NCI-H2171 treated with DMSO at 0.1 percent for 48 hours (cell line): Measurements from ENCODE around the gene C11orf21.
A peak's percentile ranks its signal among the peaks of the same experiment; 100 is the strongest.

Experiments
- DNase-seq: peaks from one replicate; lab custom pipeline; 2025; lab: John Stamatoyannopoulos, UW

The C11orf21 gene

DNA sequence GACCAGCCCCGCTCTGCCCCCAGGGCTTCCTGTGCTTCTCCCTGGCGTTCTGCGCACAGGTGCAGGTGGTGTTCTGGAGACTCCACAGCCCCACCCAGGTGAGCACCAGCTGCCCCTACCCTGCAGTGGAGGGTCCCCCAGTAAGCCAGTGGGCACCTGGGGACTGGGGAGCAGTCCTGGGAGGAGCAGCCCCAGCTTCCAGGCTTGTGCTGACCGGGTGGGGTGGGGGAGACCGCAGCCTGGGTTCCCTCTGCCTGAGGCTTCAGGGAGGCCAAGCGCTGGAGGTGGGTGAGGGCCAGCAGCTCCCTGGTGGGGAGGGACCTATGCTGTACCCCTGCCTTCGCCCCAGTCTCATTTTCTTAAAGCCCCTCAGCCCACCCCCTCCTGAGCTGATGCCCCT lies 7.0 kb upstream of the C11orf21 start:
- no peak for DNase-seq

DNA sequence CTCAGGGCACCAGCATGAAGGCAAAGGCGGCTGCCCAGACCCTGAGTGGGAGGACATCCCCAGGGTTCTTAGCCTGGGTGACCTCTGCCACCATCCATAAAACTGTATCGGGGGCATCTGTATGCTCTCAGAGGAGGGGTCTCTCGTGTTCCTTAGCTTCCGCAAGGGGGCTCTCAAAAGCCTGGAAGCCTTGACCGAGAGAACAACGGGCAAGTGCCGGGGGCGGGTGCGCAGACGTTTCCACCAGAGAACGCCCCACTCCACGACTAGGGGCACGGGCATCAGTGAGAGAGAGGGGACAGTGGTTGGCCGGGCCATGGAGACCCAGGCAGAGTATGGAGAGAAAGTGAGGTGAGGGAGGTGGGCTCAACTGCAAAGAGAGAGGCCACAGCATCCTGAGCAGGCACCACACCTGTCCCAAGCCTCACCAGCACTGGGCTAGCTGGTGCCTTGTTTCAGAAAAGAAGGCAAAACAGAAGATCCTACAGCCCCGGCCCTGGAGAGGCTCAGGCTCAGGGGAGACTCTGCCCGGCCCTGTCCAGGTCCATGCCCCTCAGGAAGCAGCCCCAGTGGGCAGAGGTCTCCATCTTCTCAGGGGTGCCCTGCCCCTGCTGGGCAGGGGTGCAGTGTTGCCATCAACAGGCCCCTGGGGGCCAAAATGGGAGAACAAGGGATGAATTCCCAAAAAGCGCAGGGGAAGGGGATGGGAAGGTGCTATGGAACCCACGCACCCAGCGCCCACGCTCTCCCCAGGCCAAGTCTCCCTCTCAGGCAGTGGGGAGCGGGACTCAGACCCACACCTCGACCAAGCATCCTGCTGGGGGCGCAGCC lies 6.0 kb upstream of the C11orf21 start:
- DNase-seq: no peak

DNA sequence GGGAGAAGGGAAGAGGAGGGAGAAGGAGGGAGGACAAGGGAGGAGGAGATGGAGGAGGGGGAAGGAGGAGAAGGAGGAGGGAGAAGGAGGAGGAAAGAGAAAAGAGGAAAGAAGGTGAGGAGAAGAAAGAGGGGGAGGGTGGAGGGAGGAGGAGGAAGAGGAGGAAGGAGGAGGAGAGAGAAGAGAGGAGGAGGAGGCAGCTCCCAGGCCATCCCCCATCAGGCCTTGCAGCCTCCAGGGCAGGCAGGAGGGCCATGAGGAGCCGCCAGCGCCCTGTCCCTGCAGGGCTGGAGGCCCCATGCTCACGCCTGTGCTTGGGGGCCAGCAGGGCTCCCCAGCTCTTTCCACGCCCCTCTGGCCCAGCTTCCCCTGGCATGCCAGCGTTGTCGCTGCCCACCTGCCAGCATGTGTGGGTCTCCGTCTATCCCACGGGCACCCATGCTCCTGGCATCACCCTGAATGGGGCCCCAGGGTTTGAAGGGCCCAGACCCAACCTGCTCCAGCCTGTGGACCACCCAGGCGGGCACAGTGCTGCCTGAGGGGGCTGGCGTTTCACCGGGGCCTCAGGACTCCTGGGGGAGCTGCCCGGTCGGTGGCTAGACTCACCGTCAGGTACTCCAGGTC lies 5.3 kb upstream of the C11orf21 start:
- no peak for DNase-seq

DNA sequence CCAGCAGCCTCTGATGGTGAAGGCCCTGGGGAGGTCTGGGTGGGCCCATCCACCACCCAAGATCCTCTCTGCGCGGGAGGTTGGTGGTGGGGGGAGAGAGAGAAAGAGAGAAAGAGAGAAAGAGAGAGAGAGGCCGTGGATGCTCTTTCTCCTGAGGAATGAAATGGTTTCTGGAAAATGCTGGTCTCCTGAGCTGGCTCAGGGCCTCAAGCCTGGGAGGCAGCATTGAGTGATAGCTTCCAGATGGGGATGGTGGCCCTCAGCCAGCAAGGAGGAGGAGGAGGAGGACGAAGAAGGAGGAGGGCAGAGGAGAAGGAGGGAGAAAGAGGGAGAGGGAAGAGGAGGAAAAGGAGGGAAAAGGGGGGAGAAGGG lies 4.7 kb upstream of the C11orf21 start:
- DNase-seq: no peak

DNA sequence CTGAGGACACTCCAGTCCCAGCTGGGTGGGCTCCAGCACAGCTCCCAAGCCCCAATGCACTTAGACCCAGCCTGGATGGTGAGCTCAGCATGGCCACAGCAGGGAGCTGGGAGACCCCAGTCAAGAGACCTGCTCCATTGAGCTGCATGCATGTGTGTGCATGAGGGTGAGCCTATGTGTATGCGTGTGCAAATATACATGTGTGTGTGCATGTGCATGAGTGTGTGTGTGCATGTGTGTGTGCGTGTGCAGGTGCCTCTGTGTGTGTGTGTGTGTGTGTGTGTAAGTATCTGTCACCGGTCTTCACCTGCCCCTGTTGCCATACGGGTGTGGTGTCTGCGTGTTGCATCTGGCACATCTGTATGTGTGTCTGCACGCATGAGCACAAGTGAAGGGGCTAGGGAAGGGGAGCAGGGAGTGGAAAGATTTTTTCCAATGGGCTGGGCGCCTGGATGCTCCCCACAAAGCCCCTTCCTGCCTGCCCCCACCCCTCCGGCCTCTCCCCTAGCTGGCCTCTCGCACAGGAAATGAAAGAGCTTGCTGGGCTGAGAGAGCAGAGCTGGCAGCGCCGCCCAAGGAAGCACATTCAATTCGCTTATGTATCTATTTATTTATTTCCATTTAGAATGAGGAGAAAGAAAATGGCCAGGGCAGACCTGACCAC lies 4.2 kb upstream of the C11orf21 start:
- no peak for DNase-seq

DNA sequence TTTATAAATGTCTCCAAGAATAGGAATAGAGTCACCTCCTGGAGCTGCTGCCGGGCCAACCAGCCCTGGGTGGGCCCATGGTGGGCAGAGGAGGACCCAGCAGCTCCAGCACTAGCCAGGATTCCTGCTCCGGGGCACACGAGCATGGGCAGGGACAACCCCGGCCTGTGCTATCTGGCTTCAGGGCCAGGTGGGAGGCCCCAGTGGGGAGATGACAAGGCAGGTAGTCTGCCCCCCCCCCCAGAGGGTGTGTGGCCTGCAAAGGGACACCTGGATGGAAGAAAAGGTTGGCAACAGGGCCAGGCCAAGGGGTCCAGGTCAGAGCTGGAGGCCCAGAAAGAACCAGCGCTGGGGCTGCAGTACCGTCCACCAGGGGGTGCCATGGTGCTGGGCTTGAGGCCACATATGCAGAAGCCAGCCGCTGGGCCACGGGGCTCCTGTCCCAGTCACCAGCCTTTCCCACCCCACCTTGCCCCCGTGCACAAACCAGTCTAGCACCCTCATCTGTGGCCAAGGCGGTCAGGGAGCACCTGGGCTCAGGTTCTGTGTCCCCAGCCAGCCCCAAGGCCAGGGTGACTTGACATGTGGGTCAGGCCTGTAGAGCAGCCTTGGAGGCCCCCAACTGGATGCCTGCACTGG lies 3.5 kb upstream of the C11orf21 start:
- peak; percentile 0 for DNase-seq

DNA sequence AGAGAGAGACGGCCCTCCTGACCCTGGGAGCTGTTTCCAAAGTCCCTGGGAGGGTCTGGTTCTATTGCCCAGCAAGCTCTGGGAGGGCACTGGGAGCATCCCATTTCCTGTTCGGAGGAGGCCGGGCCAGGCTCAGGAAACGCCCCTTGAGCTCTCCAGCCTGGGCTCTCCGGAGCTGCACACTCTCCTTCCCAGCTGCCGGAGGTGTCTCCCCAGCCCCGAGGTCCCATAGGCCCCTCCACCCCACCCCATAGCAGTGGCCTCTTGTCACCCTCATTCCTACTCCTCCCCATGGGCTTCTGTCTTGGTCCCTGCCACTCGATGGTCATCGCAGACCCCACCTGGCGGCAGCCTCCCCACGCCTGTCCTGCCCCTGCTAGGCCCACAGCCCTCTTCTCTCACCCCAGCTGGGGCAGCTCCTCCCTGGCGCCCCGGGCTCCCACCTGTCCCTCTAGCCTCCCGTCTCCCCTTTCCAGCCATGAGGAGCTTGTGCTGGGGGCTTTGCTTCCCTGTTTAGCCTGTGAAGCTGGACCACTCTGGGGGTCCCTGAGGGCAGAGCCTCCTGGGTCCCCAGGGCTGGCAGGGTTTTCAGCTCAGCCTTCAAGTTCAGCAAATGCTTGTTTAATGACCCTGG lies 2.9 kb upstream of the C11orf21 start:
- no peak for DNase-seq

DNA sequence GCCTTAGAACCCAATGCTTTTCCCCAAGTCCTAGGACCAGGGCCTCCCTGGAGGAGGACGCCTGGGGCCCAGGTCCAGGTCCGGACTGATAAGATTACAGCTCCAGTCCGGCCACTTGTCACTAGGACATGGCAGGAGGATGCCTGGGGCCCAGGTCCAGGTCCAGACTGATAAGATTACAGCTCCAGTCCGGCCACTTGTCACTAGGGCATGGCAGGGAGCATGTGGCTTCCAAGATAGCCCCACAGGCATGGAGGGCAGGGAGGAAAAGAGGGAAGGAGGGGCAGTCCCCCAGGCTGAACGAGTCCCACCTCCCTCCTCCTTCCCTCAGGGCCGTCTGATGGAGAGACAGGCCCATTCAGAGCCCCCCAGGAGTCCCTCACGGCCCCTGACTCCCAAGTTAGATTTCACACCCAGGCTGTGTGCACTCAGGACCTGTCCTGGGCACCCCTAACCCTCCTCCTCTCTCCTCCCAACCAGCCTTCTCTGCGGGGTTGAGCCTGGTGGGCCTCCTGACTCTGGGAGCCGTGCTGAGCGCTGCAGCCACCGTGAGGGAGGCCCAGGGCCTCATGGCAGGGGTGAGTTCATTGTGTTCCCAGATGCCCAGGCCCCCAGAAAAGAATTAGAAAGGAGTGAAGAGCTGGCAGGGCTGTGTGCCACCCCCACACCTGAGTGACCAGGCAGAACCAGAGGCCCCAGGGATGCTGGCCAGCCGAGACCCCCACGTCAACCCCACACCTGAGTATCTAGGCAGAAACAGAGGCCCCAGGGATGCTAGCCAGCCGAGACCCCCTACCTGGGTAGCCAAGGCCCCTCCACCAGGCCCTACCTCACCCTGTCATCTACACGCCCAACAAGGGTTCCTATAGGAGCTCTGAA lies 2.1 kb upstream of the C11orf21 start:
- no peak for DNase-seq

DNA sequence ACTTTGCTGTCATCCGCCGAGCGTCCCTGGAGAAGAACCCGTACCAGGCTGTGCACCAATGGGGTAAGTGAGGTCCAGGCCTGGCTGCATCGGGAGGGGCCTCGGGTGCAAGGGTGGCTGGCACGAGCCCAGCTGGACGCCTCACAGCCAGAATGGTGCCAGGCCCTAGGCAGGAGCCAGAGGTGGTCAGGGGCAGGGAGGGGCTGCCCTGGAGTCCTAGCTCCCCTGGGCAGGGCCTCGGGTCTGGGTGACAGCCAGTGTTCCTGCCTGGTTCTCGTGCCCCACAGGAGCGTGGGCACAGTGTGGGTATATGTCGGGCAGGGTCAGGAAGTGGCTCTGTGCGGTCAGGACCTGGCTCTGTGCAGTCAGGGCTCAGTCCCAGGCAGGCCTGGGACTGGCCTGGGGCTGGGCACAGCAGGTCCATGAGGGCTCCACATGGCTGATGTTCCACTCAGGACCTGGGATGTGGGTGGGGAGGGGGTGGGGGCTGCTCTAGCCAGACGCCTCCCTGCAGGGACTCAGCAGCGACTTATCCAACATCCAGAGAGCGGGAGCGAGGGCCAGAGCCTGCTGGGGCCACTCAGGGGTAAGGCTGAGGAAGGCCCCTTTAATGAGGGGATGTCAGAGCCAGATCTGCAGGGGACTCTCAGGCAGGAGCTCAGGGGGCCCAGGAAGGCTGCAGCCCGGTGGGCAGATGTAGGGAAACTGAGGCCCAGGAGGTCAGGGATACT lies 1.3 kb upstream of the C11orf21 start:
- no peak for DNase-seq

DNA sequence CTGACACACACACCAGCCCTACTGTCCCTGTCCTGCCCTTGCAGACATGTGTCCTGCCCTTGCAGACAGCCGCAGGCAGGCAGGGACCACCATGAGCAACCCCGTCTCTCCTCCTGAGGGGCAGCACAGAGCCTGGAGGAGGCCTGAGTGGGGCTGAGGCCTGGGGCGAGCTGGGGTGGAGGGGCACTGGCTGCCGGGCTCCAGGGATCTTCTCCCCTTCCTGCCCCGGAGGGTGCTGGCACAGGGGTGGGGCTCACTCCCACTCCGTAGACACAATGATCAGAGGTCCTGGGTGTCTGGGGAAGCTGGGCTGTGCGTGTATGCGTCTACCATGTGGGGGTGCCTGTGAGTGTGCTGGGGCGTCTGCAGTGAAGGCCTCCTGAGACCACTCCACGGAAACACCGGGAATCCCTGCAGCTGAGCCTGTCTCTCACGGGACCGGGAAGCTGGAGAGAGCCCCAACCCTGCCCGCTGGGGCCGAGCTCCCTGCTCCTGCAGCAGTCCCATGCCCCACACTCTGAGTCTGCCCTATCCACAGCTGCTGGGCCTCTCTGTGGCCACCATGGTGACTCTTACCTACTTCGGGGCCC lies 683 bp upstream of the C11orf21 start:
- no peak for DNase-seq

DNA sequence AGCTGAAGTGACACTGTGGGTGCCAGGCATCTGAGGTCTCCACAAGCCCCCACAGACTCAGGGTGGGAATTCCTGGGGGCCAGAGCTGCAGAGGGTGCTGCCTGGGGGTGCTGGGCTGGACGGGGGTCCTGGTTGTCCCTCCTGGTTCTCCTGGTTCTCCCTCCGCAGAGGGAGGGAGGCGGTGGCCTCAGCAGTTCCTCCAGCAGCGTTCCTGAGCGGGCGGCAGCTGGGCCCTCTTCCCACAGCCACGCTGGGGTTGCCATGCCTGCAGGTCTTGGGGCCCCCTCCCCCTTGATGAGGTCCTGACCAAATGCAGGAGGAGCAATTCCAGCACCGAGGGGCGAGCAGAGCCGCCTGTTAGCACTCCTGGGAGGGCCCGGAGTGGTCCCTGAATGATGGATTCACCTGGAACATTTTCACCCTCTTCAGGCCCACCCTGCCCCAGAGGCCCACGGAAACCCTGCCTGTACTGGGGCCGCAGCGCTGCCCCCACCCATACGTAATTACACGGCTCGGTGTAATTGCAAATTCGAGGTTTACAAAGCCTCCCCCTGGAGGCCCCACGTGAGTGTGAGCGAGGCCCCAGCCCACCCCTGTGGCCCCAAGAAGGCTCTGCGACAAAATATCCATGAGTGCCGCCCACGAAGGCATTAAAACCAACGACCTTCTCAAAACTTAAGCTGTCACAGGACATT lies 635 bp downstream of the C11orf21 start:
- no peak for DNase-seq

DNA sequence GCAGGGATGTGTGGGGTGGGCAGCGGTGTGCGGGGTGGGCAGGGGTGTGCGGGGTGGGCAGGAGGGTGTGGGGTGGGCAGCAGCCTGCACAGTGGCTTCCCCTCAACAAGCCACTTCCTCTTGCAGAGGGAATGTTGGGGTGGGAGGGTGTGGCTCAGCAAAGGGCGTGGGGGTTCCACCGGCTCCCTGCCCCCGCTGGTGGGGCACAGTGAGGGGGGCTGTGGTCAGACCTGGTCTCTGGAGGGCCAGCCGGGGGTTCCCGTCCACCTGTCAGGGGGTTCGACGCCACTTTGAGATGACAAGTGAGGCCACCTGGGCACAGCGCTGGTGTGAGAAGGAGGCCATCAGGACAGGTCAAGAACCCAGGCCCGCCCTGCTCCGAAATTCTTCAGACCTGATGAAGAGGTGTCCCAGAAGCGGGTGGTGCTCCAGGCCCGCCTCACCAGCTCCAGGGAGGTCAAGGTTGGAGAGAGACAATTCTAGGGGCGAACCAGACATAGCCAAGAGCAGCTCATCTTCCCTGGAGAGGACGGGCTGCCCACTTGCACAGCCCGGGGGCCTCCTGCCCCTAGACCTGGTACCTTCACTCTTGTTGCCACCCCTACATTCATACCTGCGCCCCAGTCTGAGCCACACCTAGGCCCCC lies 1.3 kb downstream of the C11orf21 start:
- no peak for DNase-seq

DNA sequence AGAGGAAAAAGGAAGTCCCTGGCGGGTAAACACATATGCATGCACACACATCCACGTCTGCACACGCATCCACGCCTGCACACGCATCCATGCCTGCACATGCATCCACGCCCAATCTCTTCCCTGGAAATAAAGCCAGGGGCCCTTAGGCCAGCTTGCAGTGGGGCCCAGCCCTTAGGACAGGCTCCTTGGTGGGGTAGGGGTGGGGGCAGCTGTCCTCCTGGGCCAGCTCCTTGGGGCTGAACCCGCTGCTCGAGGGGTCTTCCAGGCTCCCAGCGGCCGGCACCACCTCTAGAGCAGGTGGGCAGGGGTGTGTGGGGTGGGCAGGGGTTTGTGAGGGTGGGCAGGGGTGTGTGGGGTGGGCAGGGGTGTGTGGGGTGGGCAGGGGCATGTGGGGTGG lies 1.9 kb downstream of the C11orf21 start:
- no peak for DNase-seq

DNA sequence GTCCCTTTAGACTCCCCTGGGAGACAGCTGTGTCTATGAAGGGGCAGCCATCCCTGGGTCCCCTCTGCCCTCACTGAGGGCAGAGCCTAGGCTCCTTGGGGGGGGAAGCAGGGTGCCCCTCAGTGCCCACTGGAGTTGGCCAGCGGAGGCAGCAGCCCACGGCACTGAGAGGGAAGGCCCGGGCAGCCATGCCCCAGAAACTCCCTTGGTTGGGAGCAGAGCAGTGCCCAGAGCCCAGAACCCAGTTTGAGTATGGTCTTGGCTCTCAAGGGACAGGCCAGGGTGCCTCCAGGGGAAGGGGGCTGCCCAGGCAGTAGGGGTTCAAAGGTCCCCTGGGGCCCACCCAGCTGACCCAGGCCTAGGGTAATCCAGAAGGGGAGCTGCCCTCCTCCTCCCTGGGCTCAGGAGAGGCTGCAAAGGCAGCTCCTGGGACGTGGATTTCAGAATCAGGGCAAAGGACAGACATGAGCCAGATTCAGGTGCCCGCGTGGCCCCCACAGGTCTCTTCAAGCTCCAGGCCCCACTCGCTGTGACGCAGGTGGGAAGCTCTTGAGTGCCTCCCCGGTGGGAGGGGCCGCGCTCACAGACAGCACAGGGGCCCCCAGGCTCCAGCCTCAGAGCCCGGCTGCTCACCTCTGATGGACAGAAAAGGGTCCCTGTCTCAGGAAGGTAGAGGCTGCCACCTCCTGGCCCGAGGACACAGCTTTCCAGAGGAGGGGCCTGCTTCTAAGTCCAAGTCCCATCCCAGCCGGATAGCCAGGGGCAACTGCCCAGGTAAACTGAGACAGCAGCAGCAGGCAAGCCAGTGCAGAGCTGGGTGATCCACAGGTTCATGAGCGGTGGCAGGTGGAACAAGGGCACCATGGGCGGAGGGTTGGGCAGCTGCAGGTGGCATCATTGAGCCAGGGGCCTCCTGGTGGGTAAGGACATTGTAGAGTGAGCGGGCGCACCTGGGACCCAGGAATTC lies 2.6 kb downstream of the C11orf21 start:
- no peak for DNase-seq

DNA sequence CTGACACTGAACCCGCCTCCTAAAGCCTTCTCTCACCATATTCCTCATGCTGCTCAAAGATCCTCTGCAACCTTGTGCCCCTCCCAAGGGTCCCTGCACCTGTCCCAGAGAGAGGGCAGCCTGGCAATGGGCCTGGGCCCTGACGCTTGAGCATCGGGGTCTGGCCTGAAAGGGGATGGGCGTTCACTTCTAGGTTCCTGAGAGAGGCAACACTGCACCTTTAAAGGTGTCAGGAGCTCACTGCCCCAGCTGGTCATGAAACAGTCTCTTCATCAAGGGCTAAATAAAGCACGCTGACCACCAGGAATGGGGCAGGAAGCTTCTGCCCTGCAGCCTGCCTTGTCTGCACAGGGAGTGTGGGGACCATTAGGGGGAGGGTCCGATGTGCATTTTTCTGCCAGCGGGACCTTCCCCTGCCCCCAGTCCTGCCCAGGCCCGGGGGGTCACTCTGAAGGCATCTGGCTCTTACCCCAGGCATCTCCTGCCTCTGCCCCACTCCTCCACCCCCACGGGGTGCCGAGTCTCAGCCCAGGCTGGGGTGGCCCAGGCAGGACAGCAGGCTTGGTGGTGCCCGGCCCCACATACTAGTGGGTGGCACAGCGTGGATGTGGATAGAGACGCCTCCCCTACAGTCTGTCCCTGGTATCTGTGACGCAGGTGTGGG lies 3.5 kb downstream of the C11orf21 start:
- no peak for DNase-seq

DNA sequence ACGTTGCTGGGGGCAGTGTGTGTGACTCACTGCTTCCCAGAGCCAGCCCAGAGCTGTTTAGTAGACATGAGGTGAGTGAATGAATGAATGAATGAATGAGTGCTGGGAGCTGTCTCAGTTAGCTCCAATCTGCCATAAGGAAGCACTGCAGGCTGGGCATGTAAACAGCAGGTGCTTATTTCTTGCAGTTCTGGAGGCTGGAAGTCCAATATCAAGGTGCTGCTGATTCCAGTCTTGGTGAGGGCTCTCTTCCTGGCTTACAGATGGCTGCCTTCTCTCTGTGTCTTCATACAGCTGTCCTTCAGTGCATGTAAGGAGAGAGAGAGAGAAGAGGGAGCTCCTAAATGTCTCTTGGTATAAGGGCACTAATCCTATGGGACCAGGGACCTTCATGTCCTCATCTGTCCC lies 4.1 kb downstream of the C11orf21 start:
- no peak for DNase-seq

DNA sequence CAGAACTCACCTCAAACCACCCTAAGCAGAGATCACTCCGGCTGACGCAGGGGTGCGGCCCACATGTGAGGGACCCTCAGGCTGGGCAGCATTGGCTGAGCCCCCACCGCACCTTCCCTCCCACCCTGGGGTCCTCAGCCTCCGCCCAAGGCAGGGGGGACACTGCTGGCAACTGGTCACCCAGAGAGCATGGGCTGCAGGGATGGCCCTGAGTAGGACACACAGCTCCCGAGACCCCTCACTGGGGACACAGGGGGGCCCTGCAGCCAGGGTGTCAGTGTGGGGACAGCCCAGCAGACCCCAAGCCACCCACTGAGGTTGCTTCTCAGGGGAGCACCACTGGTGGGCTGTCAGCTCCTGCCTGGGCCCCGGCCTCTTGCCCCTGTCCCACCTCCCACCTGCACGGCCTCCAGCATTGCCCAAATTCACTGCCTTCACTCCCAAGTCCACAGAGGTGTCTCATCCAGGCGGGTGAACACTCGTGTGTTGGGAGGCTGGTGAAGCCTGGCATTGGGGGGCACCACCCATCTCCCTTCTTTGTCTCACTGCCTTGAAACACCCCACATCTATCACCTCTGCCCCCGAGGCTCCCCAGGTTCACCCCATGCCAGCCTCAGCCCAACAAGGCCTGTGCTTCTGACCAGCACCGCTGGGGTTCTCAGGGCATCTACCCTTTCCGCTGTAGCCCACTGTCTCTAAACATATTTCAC lies 4.7 kb downstream of the C11orf21 start:
- no peak for DNase-seq
